GM18861 (cell line): Measurements from ENCODE around the gene DNAH11.
"Not testable (repeated sequence)": the region's sequence is repeated elsewhere in the genome, so short reads cannot be mapped to it uniquely, and the experiment has no call there.

Source experiments
- ATAC-seq: cut with Tn5 transposase; IDR thresholded peaks from one replicate; pipeline ENCODE4 v1.9.1; 2021; ENCODE audit not compliant: unreplicated experiment

DNAH11 gene

GRCh38 chr7:21617513-21617912, 74.7 kb downstream of the DNAH11 start:
- no peak for ATAC-seq

- no peak for ATAC-seq
These were observed 75.1 kb downstream of the DNAH11 start for GRCh38 chr7:21617916-21618390.

- ATAC-seq: no peak
These were observed 75.9 kb downstream of the DNAH11 start for GRCh38 chr7:21618706-21619105.

- no peak for ATAC-seq
These were observed 77.2 kb downstream of the DNAH11 start for GRCh38 chr7:21620054-21620453.

GRCh38 chr7:21624320-21624719, 81.5 kb downstream of the DNAH11 start:
- ATAC-seq: no peak

- no peak for ATAC-seq
These were observed 93.9 kb downstream of the DNAH11 start for GRCh38 chr7:21636694-21637093.

- ATAC-seq: no peak
These were observed 96.5 kb downstream of the DNAH11 start for GRCh38 chr7:21639206-21639868.

- no peak for ATAC-seq
These were observed 97.3 kb downstream of the DNAH11 start for GRCh38 chr7:21640105-21640504.

GRCh38 chr7:21641546-21641945, 98.7 kb downstream of the DNAH11 start:
- ATAC-seq: no peak

GRCh38 chr7:21642422-21642821, 99.6 kb downstream of the DNAH11 start:
- ATAC-seq: no peak

GRCh38 chr7:21651697-21652096, 108.9 kb downstream of the DNAH11 start:
- no peak for ATAC-seq

GRCh38 chr7:21653623-21654022, 110.8 kb downstream of the DNAH11 start:
- no peak for ATAC-seq

- ATAC-seq: no peak
These were observed 113.2 kb downstream of the DNAH11 start for GRCh38 chr7:21656081-21656480.

GRCh38 chr7:21656796-21657195, 114.0 kb downstream of the DNAH11 start:
- ATAC-seq: no peak

- ATAC-seq: no peak
These were observed 127.7 kb downstream of the DNAH11 start for GRCh38 chr7:21670496-21670895.

- ATAC-seq: peak; percentile 49
These were observed 129.0 kb downstream of the DNAH11 start for GRCh38 chr7:21671859-21672258.

GRCh38 chr7:21675255-21675654, 132.4 kb downstream of the DNAH11 start:
- ATAC-seq: no peak

- no peak for ATAC-seq
These were observed 147.9 kb downstream of the DNAH11 start for GRCh38 chr7:21690705-21691104.

- not testable (repeated sequence) for ATAC-seq
These were observed 148.3 kb downstream of the DNAH11 start for GRCh38 chr7:21691146-21691545.

- ATAC-seq: not testable (repeated sequence)
These were observed 157.7 kb downstream of the DNAH11 start for GRCh38 chr7:21700587-21700986.

GRCh38 chr7:21702303-21702702, 159.5 kb downstream of the DNAH11 start:
- no peak for ATAC-seq

GRCh38 chr7:21704359-21704758, 161.5 kb downstream of the DNAH11 start:
- ATAC-seq: no peak

GRCh38 chr7:21706131-21706530, 163.3 kb downstream of the DNAH11 start:
- ATAC-seq: no peak
